Astrocyte (in vitro differentiated cells and primary cell): ENCODE results near the gene C17orf107.
"Not testable (repeated sequence)": the region's sequence is repeated elsewhere in the genome, so short reads cannot be mapped to it uniquely, and the experiment has no call there.

Experiments
- CTCF ChIP-seq: IDR thresholded peaks from 2 replicates; pipeline ENCODE4 v1.5.1; 2011; ENCODE audit warnings: low read depth, mild to moderate bottlenecking, inconsistent platforms, low read length, moderate library complexity; ENCODE audit not compliant: insufficient read depth
- EZH2 ChIP-seq: IDR thresholded peaks from 2 replicates; pipeline ENCODE4 v1.6.1; 2012; ENCODE audit warnings: mild to moderate bottlenecking, low read length, inconsistent platforms; ENCODE audit not compliant: insufficient read depth

GRCh38 chr17:4914551-4914950, 15.2 kb downstream of the C17orf107 start:
- not testable (repeated sequence) for TF ChIP-seq CTCF, EZH2
